MM.1S (cell line): Measurements from ENCODE around the gene SDK1.

Experiments used
- DNase-seq: peaks from one replicate; pipeline ENCODE4 v3.0.0-alpha.2; 2015
- H2AFZ ChIP-seq: fragments of 300-600 bp; sonication (generic); 2 replicates; pipeline ENCODE4 v1.6.0; 2016; ENCODE audit warnings: antibody characterized with exemption, low read length
- H3F3A ChIP-seq: fragments of 300-600 bp; sonication (generic); 2 replicates; pipeline ENCODE4 v1.6.1; 2016; ENCODE audit warnings: mild to moderate bottlenecking, antibody characterized with exemption, low read length, moderate library complexity, mixed read lengths; ENCODE audit not compliant: insufficient read depth
- H3K27ac ChIP-seq: fragments of 300-600 bp; sonication (generic); 2 replicates; pipeline ENCODE4 v1.5.1; 2016; ENCODE audit warnings: mild to moderate bottlenecking, low read length
- H3K27me3 ChIP-seq: fragments of 300-600 bp; sonication (generic); replicated peaks from 2 replicates; pipeline ENCODE4 v1.6.0; 2016; ENCODE audit warnings: low read length; ENCODE audit not compliant: insufficient read depth
- H3K36me3 ChIP-seq: fragments of 300-600 bp; sonication (generic); replicated peaks from 2 replicates; pipeline ENCODE4 v1.6.1; 2016; ENCODE audit warnings: mild to moderate bottlenecking, low read length, mixed read lengths; ENCODE audit not compliant: insufficient read depth
- H3K4me1 ChIP-seq: fragments of 300-600 bp; sonication (generic); 2 replicates; pipeline ENCODE4 v1.6.1; 2016; ENCODE audit warnings: low read length, mixed read lengths
- H3K4me2 ChIP-seq: fragments of 300-600 bp; sonication (generic); 2 replicates; pipeline ENCODE4 v1.6.0; 2016; ENCODE audit warnings: low read depth, low read length
- H3K4me3 ChIP-seq: fragments of 300-600 bp; sonication (generic); 2 replicates; pipeline ENCODE4 v1.5.1; 2016; ENCODE audit warnings: low read length, mixed read lengths
- H3K79me2 ChIP-seq: fragments of 300-600 bp; sonication (generic); 2 replicates; pipeline ENCODE4 v1.6.1; 2016; ENCODE audit warnings: mixed run types, low read length, mixed read lengths
- H3K9ac ChIP-seq: fragments of 300-600 bp; sonication (generic); 2 replicates; pipeline ENCODE4 v1.6.1; 2016; ENCODE audit warnings: low read length, mixed read lengths
- H3K9me2 ChIP-seq: fragments of 300-600 bp; sonication (generic); replicated peaks from 2 replicates; pipeline ENCODE4 v1.6.1; 2016; ENCODE audit warnings: mild to moderate bottlenecking, low read length, mixed read lengths; ENCODE audit not compliant: insufficient read depth
- H3K9me3 ChIP-seq: fragments of 300-600 bp; sonication (generic); replicated peaks from 2 replicates; pipeline ENCODE4 v1.6.1; 2016; ENCODE audit warnings: mild to moderate bottlenecking, low read length, mixed read lengths; ENCODE audit not compliant: insufficient read depth
- H4K20me1 ChIP-seq: fragments of 300-600 bp; sonication (generic); 2 replicates; pipeline ENCODE4 v1.6.1; 2016; ENCODE audit warnings: mild to moderate bottlenecking, low read length, moderate library complexity, mixed read lengths; ENCODE audit not compliant: insufficient read depth
- EZH2 ChIP-seq: fragments of 300-600 bp; sonication (generic); optimal IDR thresholded peaks from 2 replicates; pipeline ENCODE3; 2017; ENCODE audit warnings: low read depth, mild to moderate bottlenecking, antibody characterized with exemption, low read length, mixed read lengths
- EZH2phosphoT487 ChIP-seq: fragments of 300-600 bp; sonication (generic); IDR thresholded peaks from 2 replicates; pipeline ENCODE4 v1.6.1; 2018; ENCODE audit warnings: antibody characterized with exemption, low read length
- TF ChIP-seq, protein P1 (sequence below): fragments of 300-600 bp; sonication (generic); IDR thresholded peaks from 2 replicates; pipeline ENCODE4 v1.5.1; 2016; ENCODE audit warnings: antibody characterized with exemption, low read length, mixed read lengths

The SDK1 gene

DNA sequence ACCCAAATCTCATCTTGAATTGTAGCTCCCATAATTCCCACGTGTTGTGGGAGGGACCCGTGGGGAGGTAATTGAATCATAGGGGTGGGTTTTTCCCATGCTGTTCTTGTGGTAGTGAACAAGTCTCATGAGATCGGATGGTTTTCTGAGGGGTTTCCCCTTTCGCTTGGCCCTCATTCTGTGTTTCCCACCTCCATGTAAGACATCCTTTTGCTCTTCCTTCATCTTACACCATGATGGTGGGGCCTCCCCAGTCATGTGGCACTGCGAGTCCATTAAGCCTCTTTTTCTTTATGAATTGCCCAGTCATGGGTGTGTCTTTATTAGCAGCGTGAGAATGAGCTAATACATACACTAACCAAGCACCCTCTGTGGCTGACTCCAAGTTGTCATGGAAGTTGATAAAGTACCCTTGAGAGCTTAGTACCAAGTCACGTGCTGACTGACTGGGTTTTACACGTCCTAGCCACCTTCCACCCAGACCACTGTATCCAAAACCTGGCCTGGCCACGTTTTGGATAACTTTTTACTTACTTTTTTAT is 614.4 kb downstream of the SDK1 start:
- H3K9me3 ChIP-seq = no peaks in the 10 kb centered on the region
- no peaks in the 10 kb centered on the region for H3K4me1 ChIP-seq
- H2AFZ ChIP-seq = no peak overlapping the region
- H3K4me3 ChIP-seq = no peak overlapping the region
- no peaks in the 10 kb centered on the region for H3F3A ChIP-seq
- TF ChIP-seq EZH2phosphoT487 (no peak), EZH2 (no peak)
- TF ChIP-seq, protein P1, sequence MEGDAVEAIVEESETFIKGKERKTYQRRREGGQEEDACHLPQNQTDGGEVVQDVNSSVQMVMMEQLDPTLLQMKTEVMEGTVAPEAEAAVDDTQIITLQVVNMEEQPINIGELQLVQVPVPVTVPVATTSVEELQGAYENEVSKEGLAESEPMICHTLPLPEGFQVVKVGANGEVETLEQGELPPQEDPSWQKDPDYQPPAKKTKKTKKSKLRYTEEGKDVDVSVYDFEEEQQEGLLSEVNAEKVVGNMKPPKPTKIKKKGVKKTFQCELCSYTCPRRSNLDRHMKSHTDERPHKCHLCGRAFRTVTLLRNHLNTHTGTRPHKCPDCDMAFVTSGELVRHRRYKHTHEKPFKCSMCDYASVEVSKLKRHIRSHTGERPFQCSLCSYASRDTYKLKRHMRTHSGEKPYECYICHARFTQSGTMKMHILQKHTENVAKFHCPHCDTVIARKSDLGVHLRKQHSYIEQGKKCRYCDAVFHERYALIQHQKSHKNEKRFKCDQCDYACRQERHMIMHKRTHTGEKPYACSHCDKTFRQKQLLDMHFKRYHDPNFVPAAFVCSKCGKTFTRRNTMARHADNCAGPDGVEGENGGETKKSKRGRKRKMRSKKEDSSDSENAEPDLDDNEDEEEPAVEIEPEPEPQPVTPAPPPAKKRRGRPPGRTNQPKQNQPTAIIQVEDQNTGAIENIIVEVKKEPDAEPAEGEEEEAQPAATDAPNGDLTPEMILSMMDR = no peak
- H3K9ac ChIP-seq = no peak overlapping the region
- H3K27me3 ChIP-seq = no peaks in the 10 kb centered on the region
- no peaks in the 10 kb centered on the region for H4K20me1 ChIP-seq
- H3K9me2 ChIP-seq = no peaks in the 10 kb centered on the region
- DNase-seq = no peak
- no peaks in the 10 kb centered on the region for H3K79me2 ChIP-seq
- H3K27ac ChIP-seq = no peak overlapping the region
- no peaks in the 10 kb centered on the region for H3K36me3 ChIP-seq
- H3K4me2 ChIP-seq = no peak overlapping the region

GRCh38 chr7:3916146-3916545 is 615.1 kb downstream of the SDK1 start:
- no peaks in the 10 kb centered on the region for H3F3A ChIP-seq
- no peaks in the 10 kb centered on the region for H3K4me1 ChIP-seq
- no peaks in the 10 kb centered on the region for H3K79me2 ChIP-seq
- H4K20me1 ChIP-seq = no peaks in the 10 kb centered on the region
- H3K4me2 ChIP-seq = no peak overlapping the region
- H3K27me3 ChIP-seq = no peaks in the 10 kb centered on the region
- H3K4me3 ChIP-seq = no peak overlapping the region
- no peak for DNase-seq
- no peaks in the 10 kb centered on the region for H3K36me3 ChIP-seq
- no peak overlapping the region for H3K27ac ChIP-seq
- TF ChIP-seq EZH2phosphoT487 = no peak
- TF ChIP-seq, protein P1 = no peak
- H3K9ac ChIP-seq = no peak overlapping the region
- no peak overlapping the region for H2AFZ ChIP-seq
- no peaks in the 10 kb centered on the region for H3K9me2 ChIP-seq
- no peaks in the 10 kb centered on the region for H3K9me3 ChIP-seq

GRCh38 chr7:3917436-3917835 is 616.4 kb downstream of the SDK1 start:
- Histone ChIP-seq H2AFZ (no peak overlapping the region), H3K79me2 (no peaks in the 10 kb centered on the region), H3K36me3 (no peaks in the 10 kb centered on the region), H3K4me3 (no peak overlapping the region), H3K27me3 (no peaks in the 10 kb centered on the region), H4K20me1 (no peaks in the 10 kb centered on the region), H3K4me1 (no peaks in the 10 kb centered on the region), H3K4me2 (no peak overlapping the region), H3K27ac (no peak overlapping the region), H3K9me2 (no peaks in the 10 kb centered on the region), H3F3A (no peaks in the 10 kb centered on the region), H3K9me3 (no peaks in the 10 kb centered on the region), H3K9ac (no peak overlapping the region)
- no peak for DNase-seq
- TF ChIP-seq EZH2 = no peak
- TF ChIP-seq, protein P1 = no peak
- no peak for TF ChIP-seq EZH2phosphoT487
